HG03060 (cell line): ENCODE data around the gene IL20RB.
"Not testable (repeated sequence)": the region's sequence is repeated elsewhere in the genome, so short reads cannot be mapped to it uniquely, and the experiment has no call there.

Source experiments
- ATAC-seq: cut with Tn5 transposase; IDR thresholded peaks from one replicate; pipeline ENCODE4 v1.9.1; 2021; ENCODE audit warnings: low read depth, moderate number of reproducible peaks; ENCODE audit not compliant: unreplicated experiment

Gene IL20RB

DNA sequence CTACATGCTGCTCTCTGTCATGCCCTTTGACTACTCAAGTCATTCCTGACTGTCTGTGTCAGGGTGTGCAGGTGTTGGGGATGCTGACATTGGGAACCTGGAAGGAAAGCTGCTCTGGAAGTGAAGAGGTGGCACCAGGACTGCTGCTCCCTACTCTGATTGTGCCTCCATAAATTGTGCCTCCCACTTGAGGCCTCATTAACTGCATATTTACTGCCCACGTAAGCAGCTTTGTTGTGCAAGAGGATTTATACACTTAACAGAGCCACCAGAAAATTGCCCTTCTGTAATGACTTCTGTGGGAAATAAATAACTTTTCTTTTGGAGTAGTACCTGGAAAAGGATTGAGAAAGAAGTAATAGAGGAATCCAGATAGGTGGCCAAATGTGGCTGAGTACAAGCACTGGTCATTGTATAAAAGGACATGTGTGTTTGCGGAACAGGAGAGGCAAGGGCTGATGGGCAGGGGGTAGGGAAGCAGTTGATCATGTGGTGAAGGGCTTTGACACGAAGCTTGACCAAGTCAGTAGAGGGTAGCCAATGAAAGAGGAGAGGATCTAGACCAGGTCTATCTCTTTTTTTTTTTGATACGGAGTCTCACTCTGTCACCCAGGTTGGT, 24.8 kb downstream of the IL20RB start:
- ATAC-seq: no peak

DNA sequence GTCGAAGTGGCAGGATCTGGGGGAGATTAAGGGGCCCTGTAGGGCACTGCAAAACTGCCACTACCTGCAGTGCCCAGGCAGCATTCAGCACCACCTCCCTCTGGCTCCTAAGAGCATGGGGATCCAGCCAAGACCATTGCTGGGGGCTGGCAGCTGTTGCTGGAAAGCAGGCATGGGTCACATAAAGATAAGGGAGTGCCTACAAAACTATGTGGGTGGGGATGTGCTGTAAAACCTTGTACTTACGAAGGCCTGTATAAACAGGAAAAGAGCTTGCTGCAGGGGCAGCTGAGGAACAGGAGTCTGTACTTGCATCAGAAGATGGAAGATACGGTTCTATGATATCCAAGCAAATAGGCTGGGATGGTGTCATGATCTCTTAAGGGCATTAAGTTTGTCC, 27.1 kb downstream of the IL20RB start:
- no peak for ATAC-seq

DNA sequence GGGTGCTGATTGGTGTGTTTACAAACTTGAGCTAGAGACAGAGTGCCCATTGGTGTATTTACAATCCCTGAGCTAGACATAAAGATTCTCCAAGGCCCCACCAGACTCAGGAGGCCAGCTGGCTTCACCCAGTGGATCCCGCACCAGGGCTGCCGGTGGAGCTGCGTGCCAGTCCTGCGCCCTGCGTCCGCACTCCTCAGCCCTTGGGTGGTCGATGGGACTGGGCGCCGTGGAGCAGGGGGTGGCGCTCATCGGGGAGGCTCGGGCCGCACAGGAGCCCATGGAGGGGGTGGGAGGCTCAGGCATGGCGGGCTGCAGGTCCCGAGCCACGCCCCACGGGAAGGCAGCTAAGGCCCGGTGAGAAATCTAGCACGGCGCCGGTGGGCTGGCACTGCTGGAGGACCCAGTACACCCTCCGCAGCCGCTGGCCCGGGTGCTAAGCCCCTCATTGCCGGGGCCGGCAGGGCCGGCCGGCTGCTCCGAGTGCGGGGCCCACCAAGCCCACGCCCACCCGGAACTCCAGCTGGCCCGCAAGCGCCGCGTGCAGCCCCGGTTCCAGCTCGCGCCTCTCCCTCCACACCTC, 29.7 kb downstream of the IL20RB start:
- ATAC-seq: not testable (repeated sequence)

DNA sequence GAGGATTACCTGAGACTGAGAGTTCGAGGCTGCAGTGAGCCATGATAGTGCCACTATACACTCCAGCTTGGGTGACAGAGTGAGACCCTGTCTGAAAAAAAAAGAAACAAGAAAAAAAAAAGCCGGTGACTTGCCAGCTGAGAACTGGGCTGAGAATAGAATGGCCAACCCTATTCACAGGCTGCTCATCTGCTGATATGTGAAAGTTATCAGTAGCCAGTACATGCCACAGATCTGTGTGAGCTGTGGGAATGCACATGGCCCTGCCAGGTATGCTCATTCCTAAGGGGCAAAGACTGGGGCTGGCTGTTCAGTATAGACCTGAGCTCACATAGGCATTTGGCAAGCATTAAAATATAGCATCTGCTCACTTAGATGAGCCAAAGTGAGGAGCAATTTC, 30.9 kb downstream of the IL20RB start:
- no peak for ATAC-seq

DNA sequence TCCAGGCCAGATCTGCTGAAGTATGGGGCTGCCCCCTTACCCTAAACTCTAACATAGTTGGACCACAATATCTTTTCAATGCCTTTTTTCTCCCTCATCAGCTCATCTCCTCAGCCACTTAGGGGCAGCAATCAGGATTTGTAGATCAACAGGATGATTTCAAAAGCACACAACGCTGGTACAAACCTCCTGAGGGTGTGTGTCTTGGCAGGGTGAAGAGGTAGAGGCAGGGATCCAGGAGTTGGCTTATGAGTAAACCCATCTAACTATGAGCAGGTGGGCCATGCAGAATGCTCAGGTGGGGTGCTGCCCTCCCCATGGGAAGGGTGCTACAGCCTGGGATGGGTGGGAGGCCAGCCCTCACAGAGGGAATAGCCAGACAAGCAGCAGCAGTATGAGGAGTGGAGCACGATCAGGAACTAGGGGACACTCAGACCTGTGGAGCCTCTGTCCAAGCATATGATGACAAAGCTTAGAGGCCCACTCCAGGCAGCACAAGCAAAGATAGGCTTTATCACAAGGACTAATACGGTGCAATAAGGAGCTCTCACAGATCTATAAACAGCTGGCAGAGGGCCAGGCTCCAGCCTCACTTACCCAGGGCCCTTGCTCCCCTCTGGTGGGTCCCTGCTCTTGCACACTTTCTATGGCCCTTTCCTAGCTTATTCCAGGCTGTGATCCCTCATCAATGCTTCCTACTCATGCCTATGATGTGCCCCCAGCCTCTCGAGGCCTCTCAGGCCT, 32.2 kb downstream of the IL20RB start:
- no peak for ATAC-seq

DNA sequence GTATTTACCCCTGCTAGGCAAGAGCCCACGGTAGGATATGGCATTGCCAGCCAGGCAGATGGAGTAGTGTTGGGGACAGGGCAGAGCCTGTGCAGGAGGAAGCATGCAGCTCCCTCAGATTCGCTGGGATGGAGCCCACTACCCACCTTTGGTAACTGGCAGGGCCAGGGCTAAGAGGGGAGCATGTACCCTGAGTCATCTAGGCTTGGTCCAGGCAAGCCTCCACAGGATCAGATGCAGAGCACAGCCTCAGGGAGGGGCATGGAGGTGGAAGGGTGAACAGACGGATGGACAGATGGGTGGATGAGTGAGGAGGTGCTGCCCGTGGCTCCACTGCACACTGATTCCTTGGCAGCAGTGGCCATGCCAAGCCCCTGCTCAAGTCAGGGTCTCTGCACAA, 33.0 kb downstream of the IL20RB start:
- no peak for ATAC-seq

DNA sequence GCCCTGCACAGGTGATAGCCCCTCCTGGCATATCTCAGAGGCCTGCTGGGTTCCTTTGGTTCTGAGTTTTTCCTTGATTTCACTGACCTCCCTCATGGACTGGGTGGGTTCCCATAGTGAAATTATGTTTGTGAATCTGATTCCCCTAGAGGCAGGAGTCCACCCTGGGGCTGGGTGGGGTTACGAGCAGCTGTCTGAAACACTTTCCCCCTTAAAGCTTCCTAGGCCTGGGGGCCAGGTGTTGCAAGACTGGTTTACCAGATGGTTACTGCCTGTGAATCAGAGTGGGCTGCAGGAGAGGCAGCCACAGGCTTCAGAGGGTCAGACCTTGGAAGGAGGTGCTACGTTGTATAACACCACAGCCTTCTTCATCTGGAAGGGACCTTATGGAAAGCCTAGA, 34.3 kb downstream of the IL20RB start:
- no peak for ATAC-seq

DNA sequence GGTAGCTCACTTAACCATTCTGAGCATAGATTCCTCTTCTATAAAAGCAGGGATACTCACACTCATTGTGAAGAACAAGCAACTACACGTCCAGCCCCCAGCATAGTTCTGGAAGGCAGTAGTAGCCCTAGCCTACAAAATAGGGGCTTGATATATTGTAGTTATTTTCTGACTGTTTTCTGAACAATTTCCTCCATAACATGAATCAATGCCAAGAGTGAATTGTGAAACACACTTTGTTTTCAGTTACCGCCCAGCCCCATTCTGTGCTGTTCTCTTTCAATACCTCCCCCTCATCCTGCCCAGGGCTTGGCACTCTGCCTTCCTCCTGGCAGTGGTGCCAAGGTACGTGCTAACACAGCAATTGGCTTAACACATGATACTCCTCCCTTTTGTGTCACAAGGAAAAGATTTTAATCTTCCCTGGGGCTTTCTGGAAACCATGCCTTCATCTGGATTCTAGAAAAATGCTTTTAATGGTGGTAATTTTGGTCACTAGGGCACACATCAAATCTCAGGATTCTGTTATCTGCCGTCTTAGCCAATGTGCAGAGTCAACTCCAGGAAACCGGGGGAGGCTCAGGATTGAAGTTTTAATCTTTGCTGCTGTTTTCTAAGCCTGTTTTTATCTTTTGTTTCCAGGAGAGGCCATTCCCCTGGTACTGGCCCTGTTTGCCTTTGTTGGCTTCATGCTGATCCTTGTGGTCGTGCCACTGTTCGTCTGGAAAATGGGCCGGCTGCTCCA, 37.2 kb downstream of the IL20RB start:
- ATAC-seq: no peak

DNA sequence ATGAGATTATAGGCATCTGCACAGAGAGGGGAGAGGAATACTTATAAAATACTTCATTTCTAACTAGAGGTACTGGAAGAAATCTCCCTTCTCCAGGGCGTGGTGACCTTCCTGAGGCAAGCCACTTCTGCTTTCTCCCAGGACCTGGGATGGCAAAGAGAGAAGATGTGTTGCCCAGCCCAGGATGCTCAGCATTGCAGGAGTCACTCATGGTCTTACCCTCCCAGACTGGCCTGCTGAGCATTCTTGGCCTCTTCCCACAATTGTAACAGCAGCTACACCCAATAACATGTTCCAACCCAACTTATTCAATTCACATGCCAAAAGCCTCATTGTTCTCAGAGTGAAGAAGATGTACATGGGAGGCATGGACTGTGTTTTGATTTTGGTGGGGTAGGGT, 37.9 kb downstream of the IL20RB start:
- no peak for ATAC-seq

DNA sequence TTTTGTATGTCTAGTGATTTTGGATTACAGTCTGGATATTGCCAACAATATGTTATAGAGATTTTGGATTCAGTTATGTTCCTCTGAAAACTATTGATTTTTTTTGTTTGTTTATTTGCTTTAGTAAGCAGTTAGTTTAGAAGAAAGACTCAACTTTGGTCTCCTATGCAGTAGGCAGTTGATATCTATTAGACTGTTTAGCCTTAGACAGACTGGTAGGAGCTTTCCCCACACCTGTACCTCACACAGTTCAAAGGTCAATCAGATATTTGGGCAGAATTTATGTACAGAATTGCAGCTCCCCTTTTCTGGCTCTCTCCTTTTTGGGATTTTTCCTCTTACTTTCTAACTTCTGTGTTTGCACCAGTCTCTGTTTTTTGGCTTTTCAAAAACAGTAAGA, 42.3 kb downstream of the IL20RB start:
- no peak for ATAC-seq

DNA sequence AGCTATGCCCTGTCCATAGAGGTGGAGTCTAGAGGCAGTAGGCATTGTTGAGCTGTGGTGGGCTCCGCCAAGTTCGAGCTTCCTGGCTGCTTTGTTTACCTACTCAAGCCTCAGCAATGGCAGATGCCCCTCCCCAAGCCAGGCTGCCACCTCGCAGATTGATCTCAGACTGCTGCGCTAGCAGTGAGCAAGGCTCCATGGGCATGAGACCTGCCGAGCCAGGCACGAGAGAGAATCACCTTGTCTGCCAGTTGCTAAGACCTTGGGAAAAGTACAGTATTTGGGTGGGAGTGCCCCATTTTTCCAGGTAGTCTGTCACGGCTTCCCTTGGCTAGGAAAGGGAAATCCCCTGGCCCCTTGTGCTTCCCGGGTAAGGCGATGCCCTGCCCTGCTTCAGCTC, 49.6 kb downstream of the IL20RB start:
- ATAC-seq: not testable (repeated sequence)

DNA sequence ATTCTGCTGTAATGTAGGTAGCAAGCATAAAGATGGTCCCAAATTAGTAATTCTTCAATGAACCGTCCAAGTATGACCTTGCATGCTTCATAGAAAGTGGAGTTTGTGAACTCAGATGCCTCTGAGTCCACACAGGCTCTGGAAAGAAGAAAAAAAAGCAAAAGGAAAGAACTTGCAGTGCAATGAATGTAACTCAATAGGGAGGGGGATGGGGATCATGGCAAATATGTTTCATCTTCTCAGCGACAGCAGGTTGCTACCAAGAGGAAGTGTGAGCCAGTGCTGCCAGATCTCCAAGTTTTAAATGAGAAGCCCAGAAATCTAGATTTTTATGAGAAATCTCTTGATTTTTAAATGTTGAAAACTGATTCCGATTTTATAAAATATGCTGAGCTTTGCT, 50.3 kb downstream of the IL20RB start:
- ATAC-seq: no peak

DNA sequence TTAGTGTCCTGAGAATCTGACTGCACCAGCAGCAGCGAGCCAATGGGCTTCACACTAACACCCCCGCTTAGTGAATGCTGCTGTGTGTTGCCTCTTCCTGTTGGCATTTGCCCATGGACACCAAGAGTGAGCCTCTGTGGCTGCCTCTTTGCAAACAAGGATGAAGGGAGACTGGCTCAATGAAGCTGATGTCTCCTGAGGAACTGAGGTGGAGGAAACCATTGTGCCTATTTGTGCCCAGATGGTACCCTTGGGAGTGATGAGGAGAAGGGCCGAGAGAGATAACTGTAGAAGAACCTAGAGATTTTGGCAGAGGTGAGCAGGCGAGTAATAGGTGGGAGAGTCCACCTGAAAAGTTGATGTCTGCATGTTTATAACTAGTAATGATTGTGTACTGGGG, 51.2 kb downstream of the IL20RB start:
- no peak for ATAC-seq

DNA sequence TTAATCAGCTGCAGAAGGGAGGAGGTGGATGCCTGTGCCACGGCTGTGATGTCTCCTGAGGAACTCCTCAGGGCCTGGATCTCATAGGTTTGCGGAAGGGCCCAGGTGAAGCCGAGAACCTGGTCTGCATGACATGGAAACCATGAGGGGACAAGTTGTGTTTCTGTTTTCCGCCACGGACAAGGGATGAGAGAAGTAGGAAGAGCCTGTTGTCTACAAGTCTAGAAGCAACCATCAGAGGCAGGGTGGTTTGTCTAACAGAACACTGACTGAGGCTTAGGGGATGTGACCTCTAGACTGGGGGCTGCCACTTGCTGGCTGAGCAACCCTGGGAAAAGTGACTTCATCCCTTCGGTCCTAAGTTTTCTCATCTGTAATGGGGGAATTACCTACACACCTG, 52.4 kb downstream of the IL20RB start:
- ATAC-seq: no peak

DNA sequence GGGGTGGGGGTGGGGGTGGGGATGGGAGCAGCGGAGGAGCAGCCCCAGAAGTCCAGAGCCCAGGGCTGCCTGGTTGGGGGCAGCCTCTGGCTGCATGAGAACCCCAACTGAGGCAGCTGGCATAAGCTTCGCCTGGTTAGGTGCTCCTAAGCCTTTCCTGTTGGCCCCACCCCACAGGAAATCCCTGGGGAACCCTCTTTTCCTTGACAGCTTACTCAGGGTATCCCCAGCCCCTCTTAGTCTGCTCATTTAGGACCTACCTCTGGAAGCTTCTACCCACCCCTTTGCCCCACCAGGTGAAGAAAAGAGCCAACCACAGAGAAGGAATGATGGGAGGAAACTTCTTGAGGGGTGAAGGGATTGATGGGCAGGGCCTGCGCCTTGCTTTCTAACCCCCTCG, 53.4 kb downstream of the IL20RB start:
- no peak for ATAC-seq

DNA sequence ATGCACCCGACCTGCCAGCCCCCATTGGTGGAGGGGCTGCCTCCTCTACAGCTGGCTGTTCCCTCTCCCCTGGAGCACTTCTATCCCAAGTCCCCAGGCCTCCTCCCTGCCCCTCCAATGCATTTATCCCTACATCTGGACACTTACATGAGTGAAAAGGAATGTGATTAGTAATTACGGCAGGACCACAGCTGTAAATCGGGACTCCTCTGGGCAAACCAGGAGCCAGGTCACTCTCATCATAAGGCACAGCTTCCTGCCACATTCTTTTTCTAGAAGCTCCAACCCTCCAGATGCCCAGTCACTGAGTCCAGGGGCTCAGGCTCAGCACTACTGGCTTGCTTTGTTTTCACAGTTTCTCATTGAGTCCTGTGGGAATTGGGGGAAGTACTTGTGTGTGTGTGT, 54.3 kb downstream of the IL20RB start:
- ATAC-seq: no peak

DNA sequence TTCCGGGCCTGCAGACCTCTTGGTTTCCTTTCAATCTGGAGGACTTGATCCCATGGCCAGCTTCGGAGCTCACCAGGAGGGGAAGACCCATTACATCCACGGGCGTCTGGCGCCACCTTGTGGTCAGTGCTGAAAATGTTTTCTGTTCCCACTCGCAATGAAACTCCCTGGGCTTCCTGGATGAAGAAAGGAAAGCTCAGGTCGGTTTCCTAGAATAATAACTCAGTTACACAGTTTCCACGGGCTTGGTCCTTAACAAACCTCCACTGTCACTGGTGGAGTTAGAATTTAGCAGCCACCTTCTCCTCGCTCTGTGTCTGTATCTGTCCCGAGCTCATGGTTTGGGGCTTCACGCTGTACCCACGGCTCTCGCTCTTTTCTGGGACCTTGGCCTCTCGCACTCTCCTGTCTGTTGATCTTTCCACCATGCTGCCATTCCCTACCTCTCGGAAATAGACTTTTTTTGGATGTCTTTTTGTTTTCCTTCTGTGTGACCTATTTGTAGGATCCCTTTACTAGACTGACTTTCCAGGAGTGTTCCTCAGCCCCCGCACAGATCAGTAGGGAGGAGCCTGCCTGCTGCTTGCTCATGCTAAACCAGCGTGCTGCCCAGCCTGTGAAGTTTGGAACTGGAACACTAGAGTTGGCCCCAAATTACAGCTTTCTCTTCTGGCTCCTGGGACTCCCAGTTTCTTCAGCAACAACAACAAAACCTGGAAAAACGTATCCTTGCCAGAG, 56.3 kb downstream of the IL20RB start:
- no peak for ATAC-seq

DNA sequence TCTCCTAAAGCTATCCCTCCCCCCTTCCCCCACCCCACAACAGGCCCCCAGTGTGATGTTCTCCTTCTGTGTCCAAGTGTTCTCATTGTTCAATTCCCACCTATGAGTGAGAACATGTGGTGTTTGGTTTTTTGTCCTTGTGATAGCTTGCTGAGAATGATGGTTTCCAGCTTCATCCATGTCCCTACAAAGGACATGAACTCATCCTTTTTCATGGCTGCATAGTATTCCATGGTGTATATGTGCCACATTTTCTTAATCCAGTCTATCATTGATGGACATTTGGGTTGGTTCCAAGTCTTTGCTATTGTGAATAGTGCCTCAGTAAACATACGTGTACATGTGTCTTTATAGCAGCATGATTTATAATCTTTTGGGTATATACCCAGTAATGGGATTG, 59.5 kb downstream of the IL20RB start:
- ATAC-seq: not testable (repeated sequence)

DNA sequence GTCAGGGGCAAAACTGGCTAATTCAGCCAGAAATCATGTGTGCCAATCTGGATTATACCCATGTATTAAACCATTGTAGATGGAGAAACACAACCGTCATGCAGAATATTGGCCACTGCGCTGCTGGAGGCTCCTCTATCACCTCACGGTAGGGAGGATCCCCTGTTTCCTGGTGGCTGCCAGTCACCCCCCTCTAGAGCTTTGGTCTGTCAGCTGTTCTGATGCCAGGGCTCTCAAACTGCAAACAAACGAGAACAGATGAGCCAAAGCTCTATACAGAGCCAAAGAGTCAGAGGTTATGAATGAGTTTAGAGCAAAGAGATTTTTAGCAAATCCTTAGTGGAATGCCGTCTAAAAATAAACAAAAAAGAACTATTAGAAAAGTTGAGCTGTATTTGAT, 62.5 kb downstream of the IL20RB start:
- ATAC-seq: no peak

DNA sequence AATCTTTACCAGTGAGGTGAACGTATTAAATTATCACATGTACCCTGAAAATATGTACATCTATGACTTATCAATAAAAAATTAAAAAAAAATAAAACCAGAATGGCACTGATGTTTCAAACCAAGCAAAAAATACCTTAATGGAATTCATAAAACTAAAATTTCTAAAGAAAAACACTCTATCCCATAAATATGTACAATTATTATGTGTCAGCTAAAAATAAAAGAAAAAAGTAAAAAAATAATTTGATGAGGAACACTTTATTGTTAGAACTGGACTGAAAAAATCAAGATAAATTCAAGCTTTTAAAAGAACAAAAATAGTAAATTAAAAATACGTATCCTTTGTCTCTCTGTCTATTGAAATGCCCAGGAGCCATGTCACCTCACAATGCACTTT, 63.1 kb downstream of the IL20RB start:
- no peak for ATAC-seq

DNA sequence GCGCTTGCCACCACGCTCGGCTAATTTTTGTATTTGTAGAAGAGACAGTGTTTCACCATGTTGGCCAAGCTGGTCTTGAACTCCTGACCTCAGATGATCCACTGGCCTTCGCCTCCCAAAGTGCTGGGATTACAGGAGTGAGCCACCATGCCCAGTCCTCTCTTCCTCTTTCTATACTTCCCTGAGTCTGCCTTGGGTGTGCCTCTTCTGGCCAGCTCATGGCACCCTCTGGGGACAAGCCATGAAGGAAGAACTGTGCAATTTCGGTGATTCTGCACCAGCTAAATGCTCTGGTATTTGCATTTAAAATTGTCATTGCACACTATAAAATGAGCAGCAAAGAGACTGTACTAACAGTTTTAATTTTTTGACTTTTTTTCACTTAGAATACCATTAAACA, 66.6 kb downstream of the IL20RB start:
- no peak for ATAC-seq
